GM23338 (cell line): ENCODE data around the gene CTNNA1. TPM values are rescaled to one million over a fixed set of nuclear protein-coding genes. Genes with fewer than 3 reads are reported as not detected.

Experiments used
- ATAC-seq: fragments of 200-7000 bp; cut with Tn5 transposase; 3 replicates; pipeline ENCODE4 v1.9.1; 2020
- DNase-seq: peaks from one replicate; pipeline ENCODE4 v3.0.0-alpha.2; 2015; ENCODE audit warnings: low spot score
- H2AFZ ChIP-seq: fragments of 200-600 bp; sonication (generic); 2 replicates; pipeline ENCODE4 v1.8.0; 2016; ENCODE audit warnings: antibody characterized with exemption, mild to moderate bottlenecking, moderate library complexity
- H3F3A ChIP-seq: fragments of 200-600 bp; sonication (generic); replicated peaks from 2 replicates; pipeline ENCODE4 v1.8.0; 2017; ENCODE audit warnings: antibody characterized with exemption, mixed run types, low read depth
- H3K27ac ChIP-seq: fragments of 200-600 bp; sonication (generic); 2 replicates; pipeline ENCODE4 v1.6.1; 2016; ENCODE audit warnings: low read depth
- H3K27me3 ChIP-seq: fragments of 200-600 bp; sonication (generic); 2 replicates; pipeline ENCODE4 v1.8.0; 2016; ENCODE audit warnings: mild to moderate bottlenecking, mixed run types, moderate library complexity; ENCODE audit not compliant: insufficient read depth
- H3K36me3 ChIP-seq: fragments of 200-600 bp; sonication (generic); 2 replicates; pipeline ENCODE4 v1.8.0; 2016; ENCODE audit warnings: mild to moderate bottlenecking; ENCODE audit not compliant: insufficient read depth
- H3K4me1 ChIP-seq: fragments of 200-600 bp; sonication (generic); 2 replicates; pipeline ENCODE4 v1.8.0; 2016; ENCODE audit warnings: mild to moderate bottlenecking, moderate library complexity; ENCODE audit not compliant: insufficient read depth
- H3K4me2 ChIP-seq: fragments of 200-600 bp; sonication (generic); 2 replicates; pipeline ENCODE4 v1.7.1; 2017; ENCODE audit warnings: mixed run types
- H3K4me3 ChIP-seq: fragments of 200-600 bp; sonication (generic); 2 replicates; pipeline ENCODE4 v1.6.1; 2016; ENCODE audit warnings: mixed run types
- H3K79me2 ChIP-seq: fragments of 200-600 bp; sonication (generic); replicated peaks from 2 replicates; pipeline ENCODE4 v1.8.0; 2017; ENCODE audit warnings: mild to moderate bottlenecking; ENCODE audit not compliant: insufficient read depth
- H3K9me2 ChIP-seq: fragments of 200-600 bp; sonication (generic); 2 replicates; pipeline ENCODE4 v1.8.0; 2017; ENCODE audit not compliant: insufficient read depth
- H4K20me1 ChIP-seq: fragments of 200-600 bp; sonication (generic); replicated peaks from 2 replicates; pipeline ENCODE4 v1.8.0; 2017; ENCODE audit warnings: mild to moderate bottlenecking; ENCODE audit not compliant: insufficient read depth
- H3K27ac Mint-ChIP-seq: 2 replicates; pipeline ENCODE4 v1.8.0; 2020; ENCODE audit warnings: inconsistent platforms, mild to moderate bottlenecking, moderate library complexity, mixed read lengths
- H3K27me3 Mint-ChIP-seq: 3 replicates; pipeline ENCODE4 v1.8.0; 2022; ENCODE audit warnings: low read depth, mild to moderate bottlenecking, moderate library complexity, mixed read lengths, inconsistent platforms; ENCODE audit not compliant: insufficient read depth, poor library complexity
- H3K36me3 Mint-ChIP-seq: 3 replicates; pipeline ENCODE4 v1.8.0; 2021; ENCODE audit warnings: low read depth, mild to moderate bottlenecking, inconsistent platforms, moderate library complexity, mixed read lengths
- H3K4me1 Mint-ChIP-seq: 3 replicates; pipeline ENCODE4 v1.8.0; 2020; ENCODE audit warnings: mild to moderate bottlenecking, inconsistent platforms, mixed read lengths
- H3K4me3 Mint-ChIP-seq: 3 replicates; pipeline ENCODE4 v1.8.0; 2021; ENCODE audit warnings: moderate library complexity, mild to moderate bottlenecking, inconsistent platforms, mixed read lengths
- H3K9me3 Mint-ChIP-seq: 3 replicates; pipeline ENCODE4 v1.8.0; 2020; ENCODE audit warnings: moderate library complexity, mild to moderate bottlenecking, inconsistent platforms, mixed read lengths
- CTCF ChIP-seq, 2 experiments: fragments of 200-600 bp in 1 of 2; sonication (generic) in 1 of 2; conservative IDR thresholded peaks; 2 replicates each; pipeline versions ENCODE4 v1.5.1 to v1.6.1; 2016 to 2017; ENCODE audit warnings: antibody characterized with exemption in 2 of 2, low read depth in 2 of 2, mild to moderate bottlenecking in 2 of 2, moderate library complexity in 1 of 2
- EZH2 ChIP-seq: fragments of 200-600 bp; sonication (generic); IDR thresholded peaks from one replicate; pipeline ENCODE4 v1.8.0; 2017; ENCODE audit warnings: antibody characterized with exemption, mild to moderate bottlenecking, low read depth; ENCODE audit not compliant: unreplicated experiment
- EZH2phosphoT487 ChIP-seq: fragments of 200-600 bp; sonication (generic); IDR thresholded peaks from one replicate; pipeline ENCODE4 v1.8.1; 2018; ENCODE audit warnings: antibody characterized with exemption; ENCODE audit not compliant: unreplicated experiment
- JUNB ChIP-seq: IDR thresholded peaks from one replicate; pipeline ENCODE4 v1.6.1; 2016; ENCODE audit warnings: antibody characterized with exemption; ENCODE audit not compliant: unreplicated experiment
- NANOG ChIP-seq: IDR thresholded peaks from 2 replicates; pipeline ENCODE4 v1.6.1; 2016; ENCODE audit warnings: antibody characterized with exemption, borderline replicate concordance
- POLR2AphosphoS5 ChIP-seq: IDR thresholded peaks from 2 replicates; pipeline ENCODE4 v1.6.1; 2016; ENCODE audit warnings: antibody characterized with exemption, low read depth
- STAT1 ChIP-seq: IDR thresholded peaks from one replicate; pipeline ENCODE4 v1.6.1; 2016; ENCODE audit warnings: antibody characterized with exemption; ENCODE audit not compliant: unreplicated experiment
- ZNF114 ChIP-seq: fragments of 250-450 bp; sonication (Bioruptor Pico); IDR thresholded peaks from 2 replicates; pipeline ENCODE4 v1.5.0; 2020; ENCODE audit warnings: mild to moderate bottlenecking, moderate library complexity
- ZNF331 ChIP-seq: fragments of 250-450 bp; sonication (Bioruptor Pico); IDR thresholded peaks from 2 replicates; pipeline ENCODE4 v1.5.0; 2020; ENCODE audit warnings: low read depth, mild to moderate bottlenecking, moderate library complexity
- ZNF462 ChIP-seq: fragments of 250-450 bp; sonication (Bioruptor Pico); IDR thresholded peaks from 2 replicates; pipeline ENCODE4 v1.5.0; 2020; ENCODE audit warnings: mild to moderate bottlenecking, moderate library complexity
- polyA plus RNA-seq: library from polyadenylated mRNA; unstranded; fragments of >200 nt; fragmentation: Nextera tagmentation; extraction: Ambion mirVana; gene quantifications from 2 replicates; pipeline ENCODE4 v1.2.1, GENCODE V29; 2016
- total RNA-seq: library from RNA; depleted of rRNA; stranded (reverse); fragments of >200 nt; shearing (Covaris generic); gene quantifications from 2 replicates; pipeline ENCODE4 v1.2.3, GENCODE V29; 2014

The CTNNA1 gene
- total and polyA plus RNA-seq, 2 experiments from 2014 or later, result 111 to 348 TPM

- Mint-ChIP-seq H3K36me3 (peaks cover 32% of the 10 kb centered on the region), H3K27ac (peak overlapping the region; percentile 93), H3K4me1 (peaks cover 45% of the 10 kb centered on the region), H3K27me3 (peaks cover 2% of the 10 kb centered on the region), H3K9me3 (no peaks in the 10 kb centered on the region; the same call in 2 of the 3 replicates), H3K4me3 (peak overlapping the region; percentile 39)
- Histone ChIP-seq H3K4me3 (peak overlapping the region; percentile 12; the same call in 1 of the 2 replicates), H4K20me1 (no peaks in the 10 kb centered on the region), H3F3A (no peaks in the 10 kb centered on the region), H3K79me2 (peaks cover 47% of the 10 kb centered on the region), H3K9me2 (no peaks in the 10 kb centered on the region), H2AFZ (no peak overlapping the region), H3K4me1 (peaks cover 33% of the 10 kb centered on the region), H3K36me3 (no peaks in the 10 kb centered on the region; the same call in 1 of the 2 replicates), H3K27ac (peak overlapping the region; percentile 94), H3K4me2 (peak overlapping the region; percentile 35), H3K27me3 (no peaks in the 10 kb centered on the region)
- ATAC-seq (peak; percentile 89), DNase-seq (peak; percentile 72)
- 0 out of 2 replicates have a peak, but pooled peaks have one; percentile 6 for TF ChIP-seq NANOG
- TF ChIP-seq JUNB, result no peak
- no peak for TF ChIP-seq STAT1
- TF ChIP-seq EZH2, result no peak
Measured at GRCh38 chr5:138884094-138884493, 130.9 kb downstream of the CTNNA1 start.

GRCh38 chr5:138884554-138884953 is 131.3 kb downstream of the CTNNA1 start:
- Mint-ChIP-seq H3K9me3 (peaks cover 2% of the 10 kb centered on the region), H3K27ac (peak overlapping the region; percentile 92), H3K36me3 (peaks cover 36% of the 10 kb centered on the region), H3K27me3 (peaks cover 2% of the 10 kb centered on the region), H3K4me3 (peak overlapping the region; percentile 39), H3K4me1 (peaks cover 45% of the 10 kb centered on the region)
- no peaks in the 10 kb centered on the region for H3K27me3 ChIP-seq
- H3K36me3 ChIP-seq, result no peaks in the 10 kb centered on the region; the same call in 1 of the 2 replicates
- peaks cover 42% of the 10 kb centered on the region for H3K79me2 ChIP-seq
- peak overlapping the region; percentile 94 for H3K27ac ChIP-seq
- peak overlapping the region; percentile 35 for H3K4me2 ChIP-seq
- no peak overlapping the region for H2AFZ ChIP-seq
- peaks cover 33% of the 10 kb centered on the region for H3K4me1 ChIP-seq
- H3K9me2 ChIP-seq, result no peaks in the 10 kb centered on the region
- no peaks in the 10 kb centered on the region for H3F3A ChIP-seq
- H4K20me1 ChIP-seq, result no peaks in the 10 kb centered on the region
- ATAC-seq (peak; percentile 88), DNase-seq (peak; percentile 65)
- H3K4me3 ChIP-seq, result peak overlapping the region; percentile 12; the same call in 1 of the 2 replicates
- TF ChIP-seq ZNF331 (CRISPR knock-in tag) (no peak), ZNF462 (CRISPR knock-in tag) (no peak), EZH2phosphoT487 (no peak), ZNF114 (CRISPR knock-in tag) (no peak), POLR2AphosphoS5 (no peak), EZH2 (no peak), CTCF (conservative IDR thresholded peaks at IDR 0.05; ENCODE audit: low read depth in 2 of 2) (no peak), STAT1 (no peak)
